ENCODE data around the gene PCSK5. TPM values are rescaled to one million over a fixed set of nuclear protein-coding genes. Genes with fewer than 3 reads are reported as not detected.

PCSK5 gene
- total and polyA plus RNA-seq, 2 of the 8 experiments (the other 6 are each of a cell fraction or from before 2014, with no cell fraction given) = 5.5 to 10.7 TPM

DNA sequence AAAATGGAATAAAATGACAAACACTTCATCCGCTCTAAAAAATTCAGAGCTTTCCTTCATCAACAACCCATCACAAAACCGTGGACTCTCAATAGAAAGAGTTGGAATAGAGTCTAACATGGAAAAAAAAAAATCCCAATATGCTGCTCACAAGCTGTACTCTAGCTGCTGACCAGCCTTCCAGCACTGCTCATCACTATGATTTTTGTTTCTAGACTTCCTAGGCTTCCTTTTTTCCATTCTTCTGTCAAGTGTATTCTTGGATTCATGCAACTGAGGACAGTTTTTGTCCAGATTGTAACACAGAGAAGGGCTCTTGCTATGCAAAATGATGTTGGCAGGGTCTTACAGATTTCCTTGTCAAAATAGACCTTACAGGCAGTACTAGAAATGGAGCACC, 469.3 kb downstream of the PCSK5 start:
- H2BK12ac ChIP-seq (ENCODE audit: low read depth, low read length) = no peak overlapping the region

More for the DNA sequence above, 469.3 kb downstream of the PCSK5 start:
- Histone ChIP-seq H4K20me1 (replicated peaks in 1 of 2; ENCODE audit: control insufficient read depth in 1 of 2, insufficient read depth in 2 of 2, low read length in 2 of 2) (no peaks in the 10 kb centered on the region), H3K18ac (ENCODE audit: extremely low read depth, low read length) (no peak overlapping the region), H3K4me1 (replicated peaks in 1 of 4; ENCODE audit: control insufficient read depth in 3 of 4, insufficient read depth in 4 of 4, low read length in 3 of 4) (no peaks in the 10 kb centered on the region), H4K5ac (ENCODE audit: insufficient read length, low read depth, low read length) (no peak overlapping the region), H3K79me1 (ENCODE audit: low read depth, low read length) (no peaks in the 10 kb centered on the region), H2BK120ac (replicated peaks; ENCODE audit: low read depth, low read length) (no peak overlapping the region), H3K9ac (replicated peaks in 1 of 4; ENCODE audit: extremely low read depth in 1 of 4, low read depth in 3 of 4, low read length in 3 of 4) (no peak overlapping the region), H2AK5ac (ENCODE audit: low read depth, low read length) (no peak overlapping the region), H3K4ac (replicated peaks; ENCODE audit: insufficient read length, low read depth, low read length) (no peak overlapping the region), H2BK5ac (ENCODE audit: low read depth, low read length) (no peak overlapping the region), H2AFZ (ENCODE audit: low read length) (no peak overlapping the region), H3K27me3 (replicated peaks in 1 of 4; ENCODE audit: control insufficient read depth in 3 of 4, extremely low read depth in 1 of 4, insufficient read depth in 3 of 4, low read length in 3 of 4) (no peaks in the 10 kb centered on the region), H3K79me2 (ENCODE audit: control insufficient read depth in 1 of 2, insufficient read depth in 2 of 2, low read length in 2 of 2) (no peaks in the 10 kb centered on the region), H2BK20ac (ENCODE audit: low read length) (no peak overlapping the region), H3K23ac (ENCODE audit: insufficient read length) (no peak overlapping the region), H3K4me3 (ENCODE audit: extremely low read depth in 1 of 4, insufficient read depth in 2 of 4, low read depth in 3 of 4, low read length in 4 of 4) (no peak overlapping the region), H4K91ac (replicated peaks; ENCODE audit: insufficient read length, low read length) (no peak overlapping the region), H3K23me2 (ENCODE audit: low read depth, low read length) (no peaks in the 10 kb centered on the region), H3K14ac (ENCODE audit: insufficient read length) (no peak overlapping the region), H4K8ac (ENCODE audit: extremely low read depth, insufficient read depth, low read length) (no peak overlapping the region), H3K27ac (ENCODE audit: low read depth, low read length) (no peak overlapping the region), H2BK15ac (ENCODE audit: low read length) (no peak overlapping the region), H3K36me3 (ENCODE audit: control insufficient read depth in 2 of 4, insufficient read depth in 4 of 4, low read length in 3 of 4) (no peaks in the 10 kb centered on the region), H3K4me2 (ENCODE audit: insufficient read depth in 1 of 2, low read depth in 2 of 2, low read length in 2 of 2) (no peak overlapping the region), H3K9me3 (ENCODE audit: insufficient read depth in 2 of 2, low read depth in 1 of 2, low read length in 1 of 2) (no peaks in the 10 kb centered on the region), H3K56ac (replicated peaks; ENCODE audit: insufficient read length, low read depth, low read length) (no peak overlapping the region)
- 86% methylated on average over 2 of the region's 2 CpGs; no CpG with 5 or more reads in 1 of the 2 experiments for WGBS, 2 experiments (ENCODE audit: extremely low coverage in 1 of 2, insufficient coverage in 1 of 2, insufficient read length in 1 of 2, insufficient replicate concordance in 2 of 2, low coverage in 1 of 2, low lambda C conversion rate in 2 of 2, missing lambda C conversion rate in 1 of 2)
- ChIA-PET CTCF (ENCODE audit: partially characterized antibody) (interaction anchor here (0.6 to 2.2 kb wide), 4 partner anchors 9 to 1055 kb away, joined by 3 to 5 read pairs (median 4); no protein-coding TSS in a partner anchor), POLR2A (ENCODE audit: partially characterized antibody) (no interaction called here)
- TF ChIP-seq CREB1 (IDR thresholded peaks at IDR 0.05) = no peak
- TF ChIP-seq, protein P1, sequence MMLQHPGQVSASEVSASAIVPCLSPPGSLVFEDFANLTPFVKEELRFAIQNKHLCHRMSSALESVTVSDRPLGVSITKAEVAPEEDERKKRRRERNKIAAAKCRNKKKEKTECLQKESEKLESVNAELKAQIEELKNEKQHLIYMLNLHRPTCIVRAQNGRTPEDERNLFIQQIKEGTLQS (IDR thresholded peaks at IDR 0.05; ENCODE audit: insufficient read depth, low read depth, low read length) = no peak
- DNase-seq (ENCODE audit: low read depth in 1 of 2, low spot score in 2 of 2) (no peak), FAIRE-seq (no peak)
